ENCODE data around the gene RFC2. TPM values are rescaled to one million over a fixed set of nuclear protein-coding genes. Genes with fewer than 3 reads are reported as not detected.

Gene RFC2
- total RNA-seq, 1 experiment from 2014 or later = 73.6 TPM

DNA sequence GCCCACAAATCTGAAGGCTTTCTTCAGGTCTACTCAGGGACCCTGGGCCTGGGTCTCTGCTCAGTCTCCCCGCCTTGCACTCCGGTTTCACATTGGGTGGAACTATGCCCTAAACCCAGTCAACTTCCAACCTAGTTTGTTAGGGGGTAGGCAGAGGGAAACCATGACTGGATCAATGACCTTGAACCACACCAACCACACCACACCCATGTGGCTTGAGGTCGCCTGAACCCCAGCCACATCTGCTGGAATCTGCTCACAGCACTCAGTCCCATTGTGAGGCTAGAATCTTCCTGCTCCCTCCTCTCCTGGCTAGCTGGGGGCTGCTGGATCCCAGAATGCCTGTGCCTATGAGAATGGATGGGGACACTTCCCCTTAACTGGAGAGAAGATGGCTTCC lies 17.9 kb downstream of the RFC2 start:
- Histone ChIP-seq H4K91ac (ENCODE audit: insufficient read length, low read depth, low read length) (no peak overlapping the region), H4K20me1 (ENCODE audit: control insufficient read depth, insufficient read depth, insufficient read length) (no peaks in the 10 kb centered on the region), H3K14ac (ENCODE audit: insufficient read depth, low read length) (no peak overlapping the region), H2BK15ac (ENCODE audit: low read depth, low read length) (no peak overlapping the region), H3K27ac (ENCODE audit: insufficient read length, low read depth, low read length) (no peak overlapping the region), H3K79me2 (ENCODE audit: insufficient read depth, low read length) (0 out of 2 replicates have a peak, but pooled peaks cover 2% of the 10 kb centered on the region), H3K23ac (ENCODE audit: insufficient read length, low read depth, low read length) (no peak overlapping the region), H4K5ac (ENCODE audit: insufficient read length, low read depth, low read length) (no peak overlapping the region), H2BK5ac (ENCODE audit: insufficient read length, low read length) (no peak overlapping the region), H3K18ac (ENCODE audit: insufficient read length, low read depth, low read length) (no peak overlapping the region), H2BK120ac (ENCODE audit: low read depth, low read length, poor library complexity, severe bottlenecking) (no peak overlapping the region), H3K4me2 (ENCODE audit: insufficient read depth, insufficient read length, low read length) (no peak overlapping the region), H2BK12ac (ENCODE audit: insufficient read length, low read depth, low read length) (no peak overlapping the region), H3K9me3 (ENCODE audit: control insufficient read depth, low read depth, low read length) (no peaks in the 10 kb centered on the region), H3K79me1 (ENCODE audit: insufficient read depth, low read depth, low read length, poor library complexity, severe bottlenecking) (no peaks in the 10 kb centered on the region), H2AK5ac (ENCODE audit: insufficient read length, low read length) (no peak overlapping the region), H3K4me1 (ENCODE audit: insufficient read depth, low read length) (no peaks in the 10 kb centered on the region), H3K27me3 (ENCODE audit: insufficient read depth, low read length) (no peaks in the 10 kb centered on the region), H2AFZ (ENCODE audit: low read length) (no peak overlapping the region), H3K56ac (ENCODE audit: insufficient read length, low read depth, low read length) (no peak overlapping the region), H4K8ac (replicated peaks; ENCODE audit: insufficient read length, low read depth, low read length) (no peak overlapping the region), H3K4ac (ENCODE audit: low read depth, low read length) (no peak overlapping the region), H2BK20ac (ENCODE audit: low read depth, low read length, poor library complexity, severe bottlenecking) (no peak overlapping the region), H3T11ph (ENCODE audit: low read length) (no peak overlapping the region), H3K9ac (ENCODE audit: extremely low read depth, insufficient read length, low read length) (no peak overlapping the region), H3K23me2 (ENCODE audit: insufficient read length, low read depth, low read length, poor library complexity, severe bottlenecking) (no peaks in the 10 kb centered on the region)
- Mint-ChIP-seq H3K36me3 (ENCODE audit: insufficient read depth in 1 of 3, low read depth in 3 of 3) (peaks cover 42 to 93% (median 82%) of the 10 kb centered on the region in 3 experiments), H3K4me1 (no peaks in the 10 kb centered on the region), H3K9me3 (no peaks in the 10 kb centered on the region), H3K27ac (no peak overlapping the region), H3K4me3 (no peak overlapping the region), H3K27me3 (ENCODE audit: low read depth) (no peaks in the 10 kb centered on the region)
- TF ChIP-seq CTCF (conservative IDR thresholded peaks at IDR 0.05) = no peak
- WGBS (ENCODE audit: extremely low coverage, insufficient read length, low lambda C conversion rate) = no CpG with 5 or more reads among the region's 3 CpGs
- no peak for DNase-seq

Data from H9 (cell line).